HG03520 (cell line): ENCODE data around the gene BEST2.

Experiments
- ATAC-seq: cut with Tn5 transposase; IDR thresholded peaks from one replicate; pipeline ENCODE4 v1.9.1; 2021; ENCODE audit warnings: mild to moderate bottlenecking, moderate library complexity; ENCODE audit not compliant: unreplicated experiment

BEST2 gene

GRCh38 chr19:12767666-12768065 is 16.1 kb downstream of the BEST2 start:
- no peak for ATAC-seq

- ATAC-seq: no peak
These were observed 18.1 kb downstream of the BEST2 start for GRCh38 chr19:12769689-12770088.

GRCh38 chr19:12770922-12771321 is 19.3 kb downstream of the BEST2 start:
- ATAC-seq: no peak

- no peak for ATAC-seq
These were observed 20.7 kb downstream of the BEST2 start for GRCh38 chr19:12772323-12772722.

GRCh38 chr19:12773571-12773970 is 22.0 kb downstream of the BEST2 start:
- ATAC-seq: no peak

- ATAC-seq: no peak
These were observed 23.3 kb downstream of the BEST2 start, which contains the start of gene HOOK2 for GRCh38 chr19:12774588-12775555. HOOK2 (minus strand) TSS chr19:12775552; CDS start chr19:12775449, 103 bp downstream.

GRCh38 chr19:12777217-12778016 is 25.8 kb downstream of the BEST2 start:
- peak; percentile 37 for ATAC-seq

GRCh38 chr19:12778017-12778904 is 26.7 kb downstream of the BEST2 start:
- ATAC-seq: no peak

- ATAC-seq: no peak
These were observed 27.2 kb downstream of the BEST2 start for GRCh38 chr19:12778905-12779161.

- no peak for ATAC-seq
These were observed 27.8 kb downstream of the BEST2 start for GRCh38 chr19:12779162-12779993.

- ATAC-seq: no peak
These were observed 30.5 kb downstream of the BEST2 start for GRCh38 chr19:12782174-12782423.

GRCh38 chr19:12782424-12783290 is 31.1 kb downstream of the BEST2 start:
- peak; percentile 38 for ATAC-seq

GRCh38 chr19:12783291-12783848 is 31.8 kb downstream of the BEST2 start:
- no peak for ATAC-seq

GRCh38 chr19:12783849-12784393 is 32.3 kb downstream of the BEST2 start:
- no peak for ATAC-seq

GRCh38 chr19:12784394-12784870 is 32.8 kb downstream of the BEST2 start:
- no peak for ATAC-seq

- ATAC-seq: no peak
These were observed 33.4 kb downstream of the BEST2 start for GRCh38 chr19:12784871-12785430.

- ATAC-seq: no peak
These were observed 33.9 kb downstream of the BEST2 start for GRCh38 chr19:12785431-12786031.
